Mucosa of descending colon (tissue), 3 donors: Measurements from ENCODE around the gene TMEM134. TPM values are rescaled to one million over a fixed set of nuclear protein-coding genes. Genes with fewer than 3 reads are reported as not detected.
A peak's percentile ranks its signal among the peaks of the same experiment; 100 is the strongest.

Experiments
- ATAC-seq: fragments of 200-7000 bp; cut with Tn5 transposase; one replicate; pipeline ENCODE4 v1.9.1; 2020; ENCODE audit warnings: mild to moderate bottlenecking, moderate library complexity
- DNase-seq, 3 donors: peaks; one replicate each; pipeline ENCODE4 v3.0.0-alpha.2; 2020
- H3K36me3 ChIP-seq: fragments of 200-600 bp; one replicate; pipeline ENCODE4 v1.8.0; 2021; ENCODE audit warnings: low read depth, mild to moderate bottlenecking
- H3K4me1 ChIP-seq: fragments of 200-600 bp; one replicate; pipeline ENCODE4 v1.8.0; 2021; ENCODE audit warnings: low read depth, mild to moderate bottlenecking
- H3K4me3 ChIP-seq: fragments of 200-600 bp; one replicate; pipeline ENCODE4 v1.8.0; 2021; ENCODE audit warnings: mild to moderate bottlenecking
- H3K9me3 ChIP-seq: fragments of 200-600 bp; one replicate; pipeline ENCODE4 v1.8.0; 2021; ENCODE audit warnings: mild to moderate bottlenecking
- intact Hi-C, 2 donors: fragments of 100-400 bp; cut with DNase I in 1 of 2; cut with micrococcal nuclease in 1 of 2; formaldehyde crosslinking; loops; one replicate each; pipeline versions ENCODE4 v1.11.0 to v1.11.1; 2022; cut with DNase I, micrococcal nuclease
- total RNA-seq, 3 donors: library from RNA; stranded (reverse); fragmentation: NEBNext Ultra II Directional in 2 of 3; extraction: Animal tissue kit (Norgen Biotek cat#: 25700) in 2 of 3; gene quantifications; one replicate each; pipeline versions ENCODE4 v1.2.1 to v1.2.4, GENCODE V29; 2021 to 2023
- TF ChIP-seq, protein P1 (sequence below): fragments of 200-600 bp; IDR thresholded peaks from one replicate; pipeline ENCODE4 v1.8.0; 2022; ENCODE audit warnings: antibody characterized with exemption, mild to moderate bottlenecking
- donor health status: DM: no; HTN: no; CAD: no; lungs with moderate emphysema.
- donor health status: DM: no; HTN: no; CAD: no.
- donor health status: DM: no; HTN: yes; CAD: no.

The TMEM134 gene
- total RNA-seq, 3 donors from 2014 or later = 44.7 to 82.2 (median 60.9) TPM

DNA sequence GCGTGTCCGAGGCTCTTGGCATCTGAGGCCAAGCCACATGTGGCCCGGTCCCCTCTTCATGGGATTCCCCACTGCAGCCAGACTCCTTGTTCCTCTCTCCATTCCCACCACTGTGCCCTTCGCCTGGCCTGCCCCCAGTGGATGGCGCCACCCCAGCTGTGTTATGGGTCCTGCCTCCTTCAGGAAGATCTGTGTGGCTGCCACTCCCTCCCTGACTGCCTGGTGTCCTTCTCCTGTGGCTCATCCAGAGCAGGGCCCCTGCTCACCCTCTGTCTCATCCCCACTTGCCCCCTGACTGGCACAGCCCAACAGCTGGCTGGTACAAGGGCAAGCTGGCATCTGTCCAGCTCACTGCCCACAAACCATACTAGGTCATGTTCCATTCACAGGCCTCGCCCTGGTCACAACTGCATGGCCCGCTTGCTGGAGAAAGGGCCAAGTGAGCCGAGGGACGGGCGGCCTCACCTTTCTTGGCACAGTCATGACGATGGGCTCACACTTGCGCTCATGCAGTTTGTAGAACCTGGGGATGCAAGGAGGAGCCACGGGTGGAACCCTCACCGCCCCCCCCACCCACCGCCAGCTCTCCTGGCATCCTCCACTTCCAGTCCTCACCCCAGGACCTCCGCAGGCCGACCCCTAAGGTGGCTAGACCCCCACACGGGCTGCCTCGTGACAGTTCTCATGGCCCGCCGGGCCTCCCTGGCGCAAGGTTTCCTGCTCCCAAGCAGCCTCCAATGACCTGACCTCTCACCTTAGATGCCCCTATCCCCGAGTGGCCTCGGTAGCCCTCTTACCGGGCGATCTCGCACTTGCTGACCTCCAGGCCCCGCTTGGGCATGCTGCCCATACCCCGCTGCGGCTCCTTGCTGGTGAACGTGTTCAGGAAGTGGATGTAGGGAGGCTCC, 29.5 kb downstream of the TMEM134 start:
- TF ChIP-seq, protein P1, sequence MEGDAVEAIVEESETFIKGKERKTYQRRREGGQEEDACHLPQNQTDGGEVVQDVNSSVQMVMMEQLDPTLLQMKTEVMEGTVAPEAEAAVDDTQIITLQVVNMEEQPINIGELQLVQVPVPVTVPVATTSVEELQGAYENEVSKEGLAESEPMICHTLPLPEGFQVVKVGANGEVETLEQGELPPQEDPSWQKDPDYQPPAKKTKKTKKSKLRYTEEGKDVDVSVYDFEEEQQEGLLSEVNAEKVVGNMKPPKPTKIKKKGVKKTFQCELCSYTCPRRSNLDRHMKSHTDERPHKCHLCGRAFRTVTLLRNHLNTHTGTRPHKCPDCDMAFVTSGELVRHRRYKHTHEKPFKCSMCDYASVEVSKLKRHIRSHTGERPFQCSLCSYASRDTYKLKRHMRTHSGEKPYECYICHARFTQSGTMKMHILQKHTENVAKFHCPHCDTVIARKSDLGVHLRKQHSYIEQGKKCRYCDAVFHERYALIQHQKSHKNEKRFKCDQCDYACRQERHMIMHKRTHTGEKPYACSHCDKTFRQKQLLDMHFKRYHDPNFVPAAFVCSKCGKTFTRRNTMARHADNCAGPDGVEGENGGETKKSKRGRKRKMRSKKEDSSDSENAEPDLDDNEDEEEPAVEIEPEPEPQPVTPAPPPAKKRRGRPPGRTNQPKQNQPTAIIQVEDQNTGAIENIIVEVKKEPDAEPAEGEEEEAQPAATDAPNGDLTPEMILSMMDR = no peak
- ATAC-seq (peak; percentile 2), DNase-seq (peak in 1 of 3 donors; percentile 67)
- no peak overlapping the region for H3K4me3 ChIP-seq
- no peaks in the 10 kb centered on the region for H3K36me3 ChIP-seq
- no peaks in the 10 kb centered on the region for H3K9me3 ChIP-seq
- intact Hi-C loops = no loop called here
- H3K4me1 ChIP-seq = peaks cover 19% of the 10 kb centered on the region

DNA sequence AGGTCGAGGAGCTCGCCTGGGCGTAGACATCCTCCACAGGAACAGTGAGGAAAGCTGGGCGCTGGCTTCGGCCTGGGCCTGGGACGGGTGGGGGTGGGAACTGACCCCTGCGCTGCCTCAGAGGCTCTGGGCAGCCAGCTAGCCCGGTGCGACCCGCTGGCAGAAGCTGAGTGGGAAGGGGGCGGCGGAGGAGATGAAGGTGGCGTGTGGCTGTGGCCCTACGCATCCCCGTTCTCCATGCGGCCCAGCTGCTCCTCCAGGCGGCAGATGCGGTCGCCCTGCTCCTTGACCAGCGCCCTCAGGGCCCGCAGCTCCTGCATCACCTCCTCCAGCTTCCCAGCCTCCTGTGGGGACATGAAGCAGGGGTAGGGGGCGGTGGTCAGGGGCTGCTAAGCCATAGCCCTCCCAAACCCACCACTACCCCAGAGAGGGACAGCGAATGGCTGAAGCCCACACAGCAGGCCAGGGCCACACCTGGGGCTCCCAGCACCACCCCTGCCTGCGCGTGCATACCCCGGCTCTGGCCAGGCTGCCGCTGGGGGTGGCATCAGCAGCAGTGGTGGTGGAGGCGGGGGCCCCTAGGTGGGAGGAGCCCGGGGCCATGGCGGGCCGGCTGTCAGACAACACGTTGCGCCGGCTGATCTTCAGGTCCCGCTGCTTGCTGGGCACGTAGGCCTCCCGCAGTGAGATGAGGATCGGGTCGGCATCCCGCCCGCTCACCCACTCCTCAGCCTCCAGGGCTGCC, 30.7 kb downstream of the TMEM134 start:
- ATAC-seq (peak; percentile 13), DNase-seq (peak in 2 of 3 donors; percentile 74 to 89)
- H3K4me1 ChIP-seq = peaks cover 19% of the 10 kb centered on the region
- TF ChIP-seq, protein P1 = no peak
- no peak overlapping the region for H3K4me3 ChIP-seq
- H3K9me3 ChIP-seq = no peaks in the 10 kb centered on the region
- H3K36me3 ChIP-seq = no peaks in the 10 kb centered on the region
- intact Hi-C loops = no loop called here

DNA sequence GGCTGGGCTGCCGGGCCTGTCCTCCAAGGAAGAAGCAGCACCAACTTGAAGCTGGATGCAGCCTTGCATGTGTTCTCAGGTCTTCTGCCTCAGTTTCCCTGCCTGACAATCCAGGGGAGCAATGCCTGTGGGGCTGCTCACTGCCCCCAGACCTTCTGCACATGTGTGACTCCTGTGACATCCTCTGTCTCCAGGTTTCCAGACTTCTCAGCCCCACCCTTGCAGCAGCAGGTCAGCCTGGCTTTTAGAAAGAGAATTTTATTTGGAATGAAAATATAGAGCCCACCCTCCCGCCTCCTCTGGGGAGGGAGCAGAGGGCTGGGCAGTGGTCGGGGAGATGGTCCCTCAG, 31.3 kb downstream of the TMEM134 start:
- no peak overlapping the region for H3K4me3 ChIP-seq
- no peaks in the 10 kb centered on the region for H3K36me3 ChIP-seq
- no peaks in the 10 kb centered on the region for H3K9me3 ChIP-seq
- peaks cover 19% of the 10 kb centered on the region for H3K4me1 ChIP-seq
- no peak for ATAC-seq
- TF ChIP-seq, protein P1 = no peak
- no peak for DNase-seq
- intact Hi-C loops = no loop called here

DNA sequence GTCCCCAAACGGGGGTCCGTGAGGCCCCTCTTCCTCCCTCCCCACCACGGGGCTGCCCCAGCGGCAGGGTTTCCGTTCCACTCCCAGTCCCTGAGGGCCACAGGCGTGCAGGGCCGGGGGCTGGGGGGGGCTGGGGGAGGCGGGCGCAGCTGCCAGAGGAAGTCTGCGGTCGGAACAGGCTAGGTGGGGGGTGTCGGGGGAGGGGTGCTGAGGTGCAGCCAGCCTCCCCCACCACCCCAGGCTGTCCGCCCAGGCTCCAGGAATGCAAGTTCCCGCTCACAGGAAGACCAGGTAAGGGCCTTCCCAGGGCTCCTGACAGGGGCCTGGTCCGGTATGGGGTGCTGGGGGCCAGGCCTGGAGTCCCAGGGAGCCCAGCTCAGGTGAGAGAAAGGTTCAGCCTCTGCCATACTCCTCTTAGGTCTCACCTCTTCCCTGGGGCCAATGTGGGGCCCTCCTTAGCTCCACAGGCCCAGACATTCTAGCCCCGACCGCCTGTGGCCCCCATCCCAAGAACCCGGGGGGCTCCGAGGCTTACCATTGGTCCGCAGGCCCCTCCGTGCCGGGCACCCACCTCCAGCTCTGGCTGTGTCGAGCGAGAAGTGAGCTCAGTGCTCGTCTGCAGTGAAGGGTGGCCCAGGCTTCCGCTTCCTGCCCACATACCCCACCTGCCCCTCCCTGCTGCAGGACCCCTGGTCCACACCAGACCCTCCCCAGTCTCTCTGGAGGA, 31.8 kb downstream of the TMEM134 start, which contains the start of gene PTPRCAP:
Gene PTPRCAP (minus strand): TSS at position 601 of the 727 bp plus-strand sequence. CDS start 63 bp downstream, at position 538.
- ATAC-seq (peak; percentile 60), DNase-seq (peak; percentile 63 to 90 (median 74))
- Histone ChIP-seq H3K4me3 (no peak within 1 kb of the TSS), H3K4me1 (peaks cover 14% of the 10 kb centered on the region), H3K9me3 (no peaks in the 10 kb centered on the region), H3K36me3 (no peaks in the 10 kb centered on the region)
- intact Hi-C loops = no loop called here
- TF ChIP-seq, protein P1 = no peak

DNA sequence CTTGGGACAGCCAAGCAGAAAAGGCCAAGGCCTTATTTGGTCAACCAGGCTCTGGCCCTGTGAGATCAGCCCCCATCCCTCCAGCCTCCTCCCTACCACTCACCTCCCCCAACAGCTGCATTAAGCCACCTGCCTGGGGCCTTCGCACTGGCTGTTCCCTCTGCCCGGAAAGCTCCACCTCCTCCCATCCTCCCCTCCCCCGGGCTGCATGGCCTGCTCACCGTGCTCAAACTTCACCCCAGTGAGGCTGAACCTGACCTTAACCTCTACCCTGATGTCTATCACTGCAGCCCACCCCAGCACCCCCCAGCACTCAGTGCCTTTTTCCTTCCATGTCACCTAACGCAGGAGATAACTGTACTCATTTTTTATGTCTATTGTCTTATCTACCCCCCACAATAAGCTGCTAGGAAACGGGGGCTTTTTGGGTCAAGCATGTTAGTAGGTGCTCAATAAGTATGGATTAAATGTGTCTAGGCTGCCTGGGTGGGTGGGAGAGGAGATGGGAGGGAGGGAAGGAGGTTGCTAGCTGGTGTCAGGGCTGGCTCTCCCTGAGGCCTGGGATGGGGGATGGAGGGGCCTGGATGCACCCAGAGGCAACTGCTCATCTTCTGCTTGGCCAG, 32.5 kb downstream of the TMEM134 start:
- Histone ChIP-seq H3K9me3 (no peaks in the 10 kb centered on the region), H3K4me1 (peaks cover 14% of the 10 kb centered on the region), H3K36me3 (no peaks in the 10 kb centered on the region), H3K4me3 (no peak overlapping the region)
- TF ChIP-seq, protein P1 = no peak
- peak; percentile 45 for ATAC-seq
- intact Hi-C loops = no loop called here
- peak; percentile 55 to 87 (median 68) for DNase-seq
